ENCODE results near the gene PWWP2B. TPM values are rescaled to one million over a fixed set of nuclear protein-coding genes. Genes with fewer than 3 reads are reported as not detected.

The PWWP2B gene
- total and polyA plus RNA-seq, 2 of the 8 experiments (the other 6 are each of a cell fraction or from before 2014, with no cell fraction given), result 5.3 to 10.8 TPM

DNA sequence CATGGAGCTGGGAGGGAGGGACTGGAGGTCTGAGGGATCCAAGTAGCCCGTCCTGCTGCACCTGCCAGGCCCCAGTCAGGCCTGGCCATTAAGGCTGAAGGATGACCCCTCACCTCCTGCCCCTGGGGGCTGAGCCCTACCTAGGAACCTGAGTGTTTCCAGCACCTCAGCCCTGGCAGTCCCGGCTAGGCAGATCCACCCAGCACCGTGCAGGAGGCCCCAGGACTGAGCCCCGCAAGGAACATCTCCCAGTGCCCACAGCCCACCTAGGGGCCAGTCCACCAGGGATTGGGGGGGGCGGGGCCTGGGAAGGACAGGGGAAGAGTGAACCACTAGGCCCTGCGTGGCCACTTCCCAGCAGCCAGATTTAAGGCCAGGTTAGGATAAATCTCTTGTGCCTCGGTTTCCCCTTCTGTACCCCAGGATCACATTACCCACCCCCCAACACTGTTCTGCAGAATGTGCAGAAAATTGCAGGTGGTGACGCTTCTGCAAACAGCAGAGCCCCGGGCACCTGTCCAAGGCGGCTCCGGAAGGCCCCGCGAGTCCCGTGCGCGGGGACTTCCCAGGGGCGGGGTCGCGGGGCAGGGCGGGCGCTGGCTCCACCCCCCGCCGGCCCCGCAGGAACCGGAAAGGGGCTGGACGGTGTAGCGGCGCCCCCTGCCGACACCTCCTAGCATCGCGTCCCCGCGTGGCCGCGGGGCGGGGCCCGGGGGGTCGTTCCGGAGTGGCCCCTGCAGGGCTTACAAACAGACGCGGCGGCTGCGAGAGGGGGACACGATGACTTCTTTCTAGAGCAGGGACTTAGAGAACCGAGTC is 55.9 kb downstream of the PWWP2B start (continued):
- TF ChIP-seq, protein P1, sequence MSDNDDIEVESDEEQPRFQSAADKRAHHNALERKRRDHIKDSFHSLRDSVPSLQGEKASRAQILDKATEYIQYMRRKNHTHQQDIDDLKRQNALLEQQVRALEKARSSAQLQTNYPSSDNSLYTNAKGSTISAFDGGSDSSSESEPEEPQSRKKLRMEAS (IDR thresholded peaks at IDR 0.05), result peak; percentile 54; the same call in 1 of the 2 replicates
- TF ChIP-seq, protein P2, sequence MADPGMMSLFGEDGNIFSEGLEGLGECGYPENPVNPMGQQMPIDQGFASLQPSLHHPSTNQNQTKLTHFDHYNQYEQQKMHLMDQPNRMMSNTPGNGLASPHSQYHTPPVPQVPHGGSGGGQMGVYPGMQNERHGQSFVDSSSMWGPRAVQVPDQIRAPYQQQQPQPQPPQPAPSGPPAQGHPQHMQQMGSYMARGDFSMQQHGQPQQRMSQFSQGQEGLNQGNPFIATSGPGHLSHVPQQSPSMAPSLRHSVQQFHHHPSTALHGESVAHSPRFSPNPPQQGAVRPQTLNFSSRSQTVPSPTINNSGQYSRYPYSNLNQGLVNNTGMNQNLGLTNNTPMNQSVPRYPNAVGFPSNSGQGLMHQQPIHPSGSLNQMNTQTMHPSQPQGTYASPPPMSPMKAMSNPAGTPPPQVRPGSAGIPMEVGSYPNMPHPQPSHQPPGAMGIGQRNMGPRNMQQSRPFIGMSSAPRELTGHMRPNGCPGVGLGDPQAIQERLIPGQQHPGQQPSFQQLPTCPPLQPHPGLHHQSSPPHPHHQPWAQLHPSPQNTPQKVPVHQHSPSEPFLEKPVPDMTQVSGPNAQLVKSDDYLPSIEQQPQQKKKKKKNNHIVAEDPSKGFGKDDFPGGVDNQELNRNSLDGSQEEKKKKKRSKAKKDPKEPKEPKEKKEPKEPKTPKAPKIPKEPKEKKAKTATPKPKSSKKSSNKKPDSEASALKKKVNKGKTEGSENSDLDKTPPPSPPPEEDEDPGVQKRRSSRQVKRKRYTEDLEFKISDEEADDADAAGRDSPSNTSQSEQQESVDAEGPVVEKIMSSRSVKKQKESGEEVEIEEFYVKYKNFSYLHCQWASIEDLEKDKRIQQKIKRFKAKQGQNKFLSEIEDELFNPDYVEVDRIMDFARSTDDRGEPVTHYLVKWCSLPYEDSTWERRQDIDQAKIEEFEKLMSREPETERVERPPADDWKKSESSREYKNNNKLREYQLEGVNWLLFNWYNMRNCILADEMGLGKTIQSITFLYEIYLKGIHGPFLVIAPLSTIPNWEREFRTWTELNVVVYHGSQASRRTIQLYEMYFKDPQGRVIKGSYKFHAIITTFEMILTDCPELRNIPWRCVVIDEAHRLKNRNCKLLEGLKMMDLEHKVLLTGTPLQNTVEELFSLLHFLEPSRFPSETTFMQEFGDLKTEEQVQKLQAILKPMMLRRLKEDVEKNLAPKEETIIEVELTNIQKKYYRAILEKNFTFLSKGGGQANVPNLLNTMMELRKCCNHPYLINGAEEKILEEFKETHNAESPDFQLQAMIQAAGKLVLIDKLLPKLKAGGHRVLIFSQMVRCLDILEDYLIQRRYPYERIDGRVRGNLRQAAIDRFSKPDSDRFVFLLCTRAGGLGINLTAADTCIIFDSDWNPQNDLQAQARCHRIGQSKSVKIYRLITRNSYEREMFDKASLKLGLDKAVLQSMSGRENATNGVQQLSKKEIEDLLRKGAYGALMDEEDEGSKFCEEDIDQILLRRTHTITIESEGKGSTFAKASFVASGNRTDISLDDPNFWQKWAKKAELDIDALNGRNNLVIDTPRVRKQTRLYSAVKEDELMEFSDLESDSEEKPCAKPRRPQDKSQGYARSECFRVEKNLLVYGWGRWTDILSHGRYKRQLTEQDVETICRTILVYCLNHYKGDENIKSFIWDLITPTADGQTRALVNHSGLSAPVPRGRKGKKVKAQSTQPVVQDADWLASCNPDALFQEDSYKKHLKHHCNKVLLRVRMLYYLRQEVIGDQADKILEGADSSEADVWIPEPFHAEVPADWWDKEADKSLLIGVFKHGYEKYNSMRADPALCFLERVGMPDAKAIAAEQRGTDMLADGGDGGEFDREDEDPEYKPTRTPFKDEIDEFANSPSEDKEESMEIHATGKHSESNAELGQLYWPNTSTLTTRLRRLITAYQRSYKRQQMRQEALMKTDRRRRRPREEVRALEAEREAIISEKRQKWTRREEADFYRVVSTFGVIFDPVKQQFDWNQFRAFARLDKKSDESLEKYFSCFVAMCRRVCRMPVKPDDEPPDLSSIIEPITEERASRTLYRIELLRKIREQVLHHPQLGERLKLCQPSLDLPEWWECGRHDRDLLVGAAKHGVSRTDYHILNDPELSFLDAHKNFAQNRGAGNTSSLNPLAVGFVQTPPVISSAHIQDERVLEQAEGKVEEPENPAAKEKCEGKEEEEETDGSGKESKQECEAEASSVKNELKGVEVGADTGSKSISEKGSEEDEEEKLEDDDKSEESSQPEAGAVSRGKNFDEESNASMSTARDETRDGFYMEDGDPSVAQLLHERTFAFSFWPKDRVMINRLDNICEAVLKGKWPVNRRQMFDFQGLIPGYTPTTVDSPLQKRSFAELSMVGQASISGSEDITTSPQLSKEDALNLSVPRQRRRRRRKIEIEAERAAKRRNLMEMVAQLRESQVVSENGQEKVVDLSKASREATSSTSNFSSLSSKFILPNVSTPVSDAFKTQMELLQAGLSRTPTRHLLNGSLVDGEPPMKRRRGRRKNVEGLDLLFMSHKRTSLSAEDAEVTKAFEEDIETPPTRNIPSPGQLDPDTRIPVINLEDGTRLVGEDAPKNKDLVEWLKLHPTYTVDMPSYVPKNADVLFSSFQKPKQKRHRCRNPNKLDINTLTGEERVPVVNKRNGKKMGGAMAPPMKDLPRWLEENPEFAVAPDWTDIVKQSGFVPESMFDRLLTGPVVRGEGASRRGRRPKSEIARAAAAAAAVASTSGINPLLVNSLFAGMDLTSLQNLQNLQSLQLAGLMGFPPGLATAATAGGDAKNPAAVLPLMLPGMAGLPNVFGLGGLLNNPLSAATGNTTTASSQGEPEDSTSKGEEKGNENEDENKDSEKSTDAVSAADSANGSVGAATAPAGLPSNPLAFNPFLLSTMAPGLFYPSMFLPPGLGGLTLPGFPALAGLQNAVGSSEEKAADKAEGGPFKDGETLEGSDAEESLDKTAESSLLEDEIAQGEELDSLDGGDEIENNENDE (IDR thresholded peaks at IDR 0.05; ENCODE audit: insufficient replicate concordance, low read length), result no peak
- TF ChIP-seq EP300 (IDR thresholded peaks at IDR 0.05; ENCODE audit: borderline replicate concordance in 1 of 2, low read depth in 2 of 2, low read length in 2 of 2) (0 out of 3 replicates have a peak, but pooled peaks of 1 of the 2 experiments have one; percentile 40), BRCA1 (IDR thresholded peaks at IDR 0.05; ENCODE audit: low read depth, low read length) (no peak), RBBP5 (IDR thresholded peaks at IDR 0.05; ENCODE audit: borderline replicate concordance, low read depth, low read length) (no peak), RAD21 (IDR thresholded peaks at IDR 0.05 in 1 of 2, conservative IDR thresholded peaks at IDR 0.05 in 1 of 2; ENCODE audit: low read depth in 2 of 2, low read length in 2 of 2) (peak; percentile 93 to 98)

Measured in H1 (cell line).